Iris pigment epithelial cell (primary cell): ENCODE results near the gene IGSF6.
"Not testable (repeated sequence)": the region's sequence is repeated elsewhere in the genome, so short reads cannot be mapped to it uniquely, and the experiment has no call there.

Experiments
- DNase-seq: peaks from one replicate; pipeline ENCODE4 v3.0.0-alpha.2; 2011; ENCODE audit warnings: low read depth

The IGSF6 gene

GRCh38 chr16:21652453-21652852 is at the start of gene IGSF6:
TSS of gene IGSF6 (minus strand) at chr16:21652608. CDS start at chr16:21652598, 10 bp downstream.
- no peak for DNase-seq

GRCh38 chr16:21701271-21701670 is 48.9 kb upstream of the IGSF6 start:
- no peak for DNase-seq

GRCh38 chr16:21698169-21699032 is 46.0 kb upstream of the IGSF6 start:
- no peak for DNase-seq

- no peak for DNase-seq
Observed at GRCh38 chr16:21697032-21697431, 44.6 kb upstream of the IGSF6 start.

- DNase-seq: no peak
Observed at GRCh38 chr16:21694609-21695008, 42.2 kb upstream of the IGSF6 start.

- DNase-seq: not testable (repeated sequence)
Observed at GRCh38 chr16:21690967-21691366, 38.6 kb upstream of the IGSF6 start.

GRCh38 chr16:21689107-21689506 is 36.7 kb upstream of the IGSF6 start:
- no peak for DNase-seq

GRCh38 chr16:21685034-21685455 is 32.6 kb upstream of the IGSF6 start:
- DNase-seq: no peak

GRCh38 chr16:21684199-21684598 is 31.8 kb upstream of the IGSF6 start:
- DNase-seq: peak; percentile 3

GRCh38 chr16:21683184-21683583 is 30.8 kb upstream of the IGSF6 start:
- no peak for DNase-seq

- DNase-seq: not testable (repeated sequence)
Observed at GRCh38 chr16:21680714-21681113, 28.3 kb upstream of the IGSF6 start.

GRCh38 chr16:21674456-21674855 is 22.0 kb upstream of the IGSF6 start:
- not testable (repeated sequence) for DNase-seq

GRCh38 chr16:21673469-21673868 is 21.1 kb upstream of the IGSF6 start:
- no peak for DNase-seq

GRCh38 chr16:21667575-21667974 is 15.2 kb upstream of the IGSF6 start:
- DNase-seq: no peak

- DNase-seq: no peak
Observed at GRCh38 chr16:21666772-21667171, 14.4 kb upstream of the IGSF6 start.

- DNase-seq: no peak
Observed at GRCh38 chr16:21664801-21665492, 12.5 kb upstream of the IGSF6 start.

GRCh38 chr16:21663889-21664647 is 11.7 kb upstream of the IGSF6 start, which contains the start of gene OTOA:
TSS of gene OTOA (plus strand) at chr16:21663968. CDS start at chr16:21678515, 14,547 bp downstream.
- no peak for DNase-seq

GRCh38 chr16:21659124-21659523 is 6.7 kb upstream of the IGSF6 start:
- DNase-seq: no peak

- DNase-seq: peak; percentile 59
Observed at GRCh38 chr16:21656795-21657768, 4.7 kb upstream of the IGSF6 start.

- DNase-seq: no peak
Observed at GRCh38 chr16:21654881-21655280, 2.5 kb upstream of the IGSF6 start.

- no peak for DNase-seq
Observed at GRCh38 chr16:21654466-21654865, 2.1 kb upstream of the IGSF6 start.
